HepG2 (cell line): Measurements from ENCODE around the gene DLG5. TPM values are rescaled to one million over a fixed set of nuclear protein-coding genes. Genes with fewer than 3 reads are reported as not detected.

Experiments
- AKNA ChIP-seq: sonication (generic); formaldehyde crosslinking; IDR thresholded peaks from 2 replicates; pipeline ENCODE4 v1.4.0; 2020; ENCODE audit warnings: missing genetic modification reagents, borderline replicate concordance
- EP300 ChIP-seq, 3 experiments: sonication (generic) in 1 of 3; formaldehyde crosslinking in 1 of 3; IDR thresholded peaks; 2 replicates each; pipeline versions ENCODE4 v1.5.1 to v1.6.1; 2011 to 2020; ENCODE audit warnings: low read depth in 2 of 3, low read length in 2 of 3, borderline replicate concordance in 1 of 3, improper control_type of control experiment in 1 of 3, mild to moderate bottlenecking in 1 of 3, missing genetic modification reagents in 1 of 3, moderate library complexity in 1 of 3
- HDAC2 ChIP-seq: sonication (generic); formaldehyde crosslinking; IDR thresholded peaks from 2 replicates; pipeline ENCODE4 v1.4.0; 2020; ENCODE audit warnings: missing genetic modification reagents
- HINFP ChIP-seq: sonication (generic); formaldehyde crosslinking; IDR thresholded peaks from 2 replicates; pipeline ENCODE4 v1.4.0; 2020; ENCODE audit warnings: low read depth, mild to moderate bottlenecking, missing genetic modification reagents
- KAT2B ChIP-seq: fragments of 150-350 bp; IDR thresholded peaks from 2 replicates; pipeline ENCODE4 v1.6.1; 2014; ENCODE audit warnings: low read depth, low read length, borderline replicate concordance
- KDM2A ChIP-seq: sonication (generic); formaldehyde crosslinking; IDR thresholded peaks from 2 replicates; pipeline ENCODE4 v1.4.0; 2020; ENCODE audit warnings: low read depth, missing genetic modification reagents, borderline replicate concordance
- MXD4 ChIP-seq: IDR thresholded peaks from 2 replicates; pipeline ENCODE4 v1.6.1; 2016; ENCODE audit warnings: mild to moderate bottlenecking, missing biosample characterization, missing genetic modification reagents
- PLSCR1 ChIP-seq: sonication (generic); formaldehyde crosslinking; IDR thresholded peaks from 2 replicates; pipeline ENCODE4 v1.5.0; 2020; ENCODE audit warnings: missing genetic modification reagents, mild to moderate bottlenecking, borderline replicate concordance
- SOX5 ChIP-seq: IDR thresholded peaks from 2 replicates; pipeline ENCODE4 v1.6.1; 2016; ENCODE audit warnings: borderline replicate concordance
- TGIF2 ChIP-seq: IDR thresholded peaks from 2 replicates; pipeline ENCODE4 v1.6.1; 2016; ENCODE audit warnings: control low read depth, missing compliant biosample characterization
- ZBTB14 ChIP-seq: sonication (generic); formaldehyde crosslinking; IDR thresholded peaks from 2 replicates; pipeline ENCODE4 v1.4.0; 2020; ENCODE audit warnings: missing genetic modification reagents
- ZBTB25 ChIP-seq: IDR thresholded peaks from 2 replicates; pipeline ENCODE4 v1.6.1; 2018; ENCODE audit warnings: missing genetic modification reagents
- ZBTB7B ChIP-seq: sonication (generic); formaldehyde crosslinking; IDR thresholded peaks from 2 replicates; pipeline ENCODE4 v1.4.0; 2020; ENCODE audit warnings: missing genetic modification reagents
- ZNF331 ChIP-seq: sonication (generic); formaldehyde crosslinking; IDR thresholded peaks from 2 replicates; pipeline ENCODE4 v1.4.0; 2020; ENCODE audit warnings: missing genetic modification reagents
- polyA plus RNA-seq, 8 experiments: library from polyadenylated mRNA; depleted of rRNA in 3 of 8; stranded (reverse) in 7 of 8; unstranded in 1 of 8; fragments of >200 nt; fragmentation: Illumina TruSeq in 4 of 8; extraction: Trizol in 4 of 8; gene quantifications; 2 replicates each; pipeline versions ENCODE4 v1.2.1 to v1.2.3, GENCODE V29; 2011 to 2016; ENCODE audit warnings: low read depth in 4 of 8, missing spikeins in 1 of 8, mixed read lengths in 1 of 8; ENCODE audit not compliant: insufficient read depth in 1 of 8
- total RNA-seq, 5 experiments: library from RNA; depleted of rRNA; stranded (reverse); fragments of >200 nt; fragmentation: Illumina TruSeq; extraction: Trizol; gene quantifications; 2 replicates each; pipeline ENCODE4 v1.2.3, GENCODE V29; 2016; ENCODE audit warnings: low read depth in 1 of 5
- TF ChIP-seq, protein P1 (sequence below): sonication (generic); formaldehyde crosslinking; IDR thresholded peaks from 2 replicates; pipeline ENCODE4 v1.5.0; 2020; ENCODE audit warnings: missing genetic modification reagents
- TF ChIP-seq, protein P2 (sequence below): sonication (generic); formaldehyde crosslinking; IDR thresholded peaks from 2 replicates; pipeline ENCODE4 v1.8.1; 2023; ENCODE audit warnings: mild to moderate bottlenecking, moderate library complexity, missing genetic modification reagents

Gene DLG5
- total and polyA plus RNA-seq, 2 of the 13 experiments (the other 11 are each of a cell fraction or from before 2014, with no cell fraction given), result 15.5 to 18.2 TPM

- peak in 1 of 2 experiments; percentile 52; a peak in 2 of 4 replicates for TF ChIP-seq EP300 (IDR thresholded peaks at IDR 0.05; ENCODE audit: low read depth in 2 of 2, low read length in 2 of 2)
- no peak; the same call in 1 of the 2 replicates for TF ChIP-seq EP300 (CRISPR knock-in tag; IDR thresholded peaks at IDR 0.05; ENCODE audit: borderline replicate concordance)
- TF ChIP-seq AKNA (CRISPR knock-in tag), result no peak
- TF ChIP-seq, protein P1, sequence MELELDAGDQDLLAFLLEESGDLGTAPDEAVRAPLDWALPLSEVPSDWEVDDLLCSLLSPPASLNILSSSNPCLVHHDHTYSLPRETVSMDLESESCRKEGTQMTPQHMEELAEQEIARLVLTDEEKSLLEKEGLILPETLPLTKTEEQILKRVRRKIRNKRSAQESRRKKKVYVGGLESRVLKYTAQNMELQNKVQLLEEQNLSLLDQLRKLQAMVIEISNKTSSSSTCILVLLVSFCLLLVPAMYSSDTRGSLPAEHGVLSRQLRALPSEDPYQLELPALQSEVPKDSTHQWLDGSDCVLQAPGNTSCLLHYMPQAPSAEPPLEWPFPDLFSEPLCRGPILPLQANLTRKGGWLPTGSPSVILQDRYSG (CRISPR knock-in tag), result no peak
- peak; percentile 17; the same call in 1 of the 2 replicates for TF ChIP-seq HDAC2 (CRISPR knock-in tag)
- TF ChIP-seq ZBTB7B, result peak; percentile 74
- TF ChIP-seq, protein P2, sequence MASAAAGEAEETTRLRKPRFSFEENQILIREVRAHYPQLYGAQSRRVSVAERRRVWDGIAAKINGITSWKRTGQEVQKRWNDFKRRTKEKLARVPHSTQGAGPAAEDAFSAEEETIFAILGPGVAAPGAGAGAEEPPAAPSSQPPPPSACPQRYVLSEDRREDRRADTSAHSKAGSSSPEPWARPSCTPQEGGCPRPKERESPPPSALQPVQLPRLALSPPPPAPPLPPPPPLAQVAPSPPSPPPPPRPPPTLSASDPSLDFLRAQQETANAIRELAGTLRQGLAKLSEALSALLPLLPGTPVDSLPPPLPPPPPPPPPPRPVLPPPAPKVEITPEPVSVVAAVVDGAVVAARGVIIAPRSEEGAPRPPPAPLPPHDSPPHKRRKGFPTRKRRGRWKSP (CRISPR knock-in tag), result peak; percentile 52; the same call in 1 of the 2 replicates
- peak; percentile 6; the same call in 1 of the 2 replicates for TF ChIP-seq ZBTB25 (CRISPR knock-in tag)
- TF ChIP-seq SOX5 (CRISPR knock-in tag), result peak; percentile 95
- TF ChIP-seq PLSCR1 (CRISPR knock-in tag), result no peak
- no peak for TF ChIP-seq ZBTB14 (CRISPR knock-in tag)
- TF ChIP-seq ZNF331 (CRISPR knock-in tag), result no peak
- peak; percentile 34; the same call in 1 of the 2 replicates for TF ChIP-seq KDM2A (CRISPR knock-in tag)
- TF ChIP-seq MXD4 (CRISPR knock-in tag), result no peak
- no peak for TF ChIP-seq KAT2B
- TF ChIP-seq HINFP (CRISPR knock-in tag), result no peak
- no peak for TF ChIP-seq TGIF2
Observed at GRCh38 chr10:77887631-77888355, 38.8 kb downstream of the DLG5 start (continued).
